Lung (tissue), 12 donors: Measurements from ENCODE around the gene SHPK. TPM values are rescaled to one million over a fixed set of nuclear protein-coding genes. Genes with fewer than 3 reads are reported as not detected.
A peak's percentile ranks its signal among the peaks of the same experiment; 100 is the strongest.

Experiments used
- ATAC-seq: fragments of 200-7000 bp; cut with Tn5 transposase; one replicate; pipeline ENCODE4 v1.9.1; 2020; ENCODE audit warnings: moderate number of reproducible peaks; ENCODE audit not compliant: insufficient read depth, low FRiP score
- DNase-seq, 3 donors: peaks; one replicate each; pipeline ENCODE4 v3.0.0-alpha.2; 2013 to 2017
- H3K27ac ChIP-seq, 2 donors: one replicate each; pipeline ENCODE4 v1.5.1; 2013; ENCODE audit warnings: mild to moderate bottlenecking in 2 of 2, moderate library complexity in 2 of 2, control low read depth in 1 of 2, inconsistent platforms in 1 of 2, low read depth in 1 of 2, low read length in 1 of 2
- H3K27me3 ChIP-seq, 3 donors: one replicate each; pipeline ENCODE4 v1.5.1; 2013; ENCODE audit warnings: low read length in 2 of 3; ENCODE audit not compliant: control insufficient read depth in 3 of 3, insufficient read depth in 3 of 3
- H3K36me3 ChIP-seq, 4 donors: one replicate each; pipeline ENCODE4 v1.5.1; 2013; ENCODE audit warnings: low read length in 4 of 4, mild to moderate bottlenecking in 1 of 4, moderate library complexity in 1 of 4; ENCODE audit not compliant: control insufficient read depth in 4 of 4, insufficient read depth in 4 of 4
- H3K4me1 ChIP-seq, 5 donors: one replicate each; pipeline ENCODE4 v1.5.1; 2013; ENCODE audit warnings: low read length in 5 of 5, mild to moderate bottlenecking in 2 of 5, moderate library complexity in 1 of 5; ENCODE audit not compliant: control insufficient read depth in 5 of 5, insufficient read depth in 5 of 5
- H3K4me3 ChIP-seq: one replicate; pipeline ENCODE4 v1.5.1; 2013; ENCODE audit warnings: mild to moderate bottlenecking, control low read depth, moderate library complexity
- H3K9ac ChIP-seq, 2 donors: one replicate each; pipeline ENCODE4 v1.5.1; 2013; ENCODE audit warnings: low read length in 2 of 2, control low read depth in 1 of 2; ENCODE audit not compliant: insufficient read depth in 1 of 2
- H3K9me3 ChIP-seq, 4 donors: one replicate each; pipeline ENCODE4 v1.5.1; 2013; ENCODE audit warnings: low read length in 3 of 4, mild to moderate bottlenecking in 1 of 4, moderate library complexity in 1 of 4; ENCODE audit not compliant: control insufficient read depth in 4 of 4, insufficient read depth in 3 of 4
- WGBS, 2 donors: extraction: QIAGEN DNeasy Blood & Tissue Kit; methylation state at CpG; one replicate each; pipeline ENCODE4 v1.1.7; 2013; 5-methylcytosine and 5-hydroxymethylcytosine counted together
- polyA plus RNA-seq, 2 donors: library from polyadenylated mRNA; stranded (reverse); fragments of 200-250 nt; gene quantifications; one replicate each; pipeline ENCODE4 v1.2.1, GENCODE V29; 2013
- total RNA-seq, 2 donors: library from RNA; depleted of rRNA in 1 of 2; stranded (reverse); fragments of >200 nt in 1 of 2; gene quantifications; one replicate each; pipeline ENCODE4 v1.2.1, GENCODE V29; 2014 to 2021
- TF ChIP-seq, protein P1 (sequence below): IDR thresholded peaks from 2 replicates; pipeline ENCODE4 v1.5.1; 2012; ENCODE audit warnings: mild to moderate bottlenecking; ENCODE audit errors: control extremely low read depth, extremely low read depth
- donor health status: control.
- donor health status: control.
- donor health status: Bipolar disorder and iron deficiency.
- donor health status: healthy.
- donor health status: DM: yes; HTN: yes; CAD: no.

Gene SHPK
- total and polyA plus RNA-seq, 4 donors, result 4.9 to 16.8 (median 11.3) TPM

DNA sequence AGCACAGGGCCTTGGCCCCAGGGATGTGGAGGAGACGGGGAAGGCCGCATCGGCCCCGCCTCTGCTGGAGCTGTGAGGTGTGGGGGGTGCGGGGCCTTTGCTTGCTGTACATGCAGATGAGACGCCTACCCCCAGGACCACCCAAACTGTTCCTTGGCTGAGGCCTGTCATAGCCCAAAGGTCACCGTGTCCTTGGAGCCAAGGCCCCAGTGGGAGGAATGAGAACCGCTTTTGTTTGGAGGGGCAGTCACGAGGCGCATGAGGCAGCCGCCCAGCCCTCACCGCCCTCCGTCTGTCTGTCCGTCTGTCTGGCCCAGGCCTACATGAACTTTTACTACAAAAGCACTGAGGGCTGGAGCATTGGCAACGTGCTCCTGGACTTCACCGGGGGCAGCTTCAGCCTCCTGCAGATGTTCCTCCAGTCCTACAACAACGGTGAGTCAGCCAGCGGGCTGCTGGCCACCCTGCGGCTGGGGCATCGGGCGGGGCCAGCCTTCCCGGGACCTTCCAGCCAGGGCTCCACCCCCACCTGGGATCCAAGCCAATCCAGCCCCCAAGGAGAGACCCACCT is 23.6 kb upstream of the SHPK start:
- ATAC-seq (peak; percentile 63), DNase-seq (peak; percentile 55 to 61 (median 61))
- Histone ChIP-seq H3K27ac (peak overlapping the region; percentile 65 to 86), H3K9ac (no peak overlapping the region), H3K4me1 (peaks cover 0 to 17% (median 0%) of the 10 kb centered on the region in 5 donors), H3K36me3 (peaks cover 5 to 43% (median 8%) of the 10 kb centered on the region in 4 donors), H3K4me3 (no peak overlapping the region), H3K9me3 (no peaks in the 10 kb centered on the region), H3K27me3 (no peaks in the 10 kb centered on the region)
- TF ChIP-seq, protein P1, sequence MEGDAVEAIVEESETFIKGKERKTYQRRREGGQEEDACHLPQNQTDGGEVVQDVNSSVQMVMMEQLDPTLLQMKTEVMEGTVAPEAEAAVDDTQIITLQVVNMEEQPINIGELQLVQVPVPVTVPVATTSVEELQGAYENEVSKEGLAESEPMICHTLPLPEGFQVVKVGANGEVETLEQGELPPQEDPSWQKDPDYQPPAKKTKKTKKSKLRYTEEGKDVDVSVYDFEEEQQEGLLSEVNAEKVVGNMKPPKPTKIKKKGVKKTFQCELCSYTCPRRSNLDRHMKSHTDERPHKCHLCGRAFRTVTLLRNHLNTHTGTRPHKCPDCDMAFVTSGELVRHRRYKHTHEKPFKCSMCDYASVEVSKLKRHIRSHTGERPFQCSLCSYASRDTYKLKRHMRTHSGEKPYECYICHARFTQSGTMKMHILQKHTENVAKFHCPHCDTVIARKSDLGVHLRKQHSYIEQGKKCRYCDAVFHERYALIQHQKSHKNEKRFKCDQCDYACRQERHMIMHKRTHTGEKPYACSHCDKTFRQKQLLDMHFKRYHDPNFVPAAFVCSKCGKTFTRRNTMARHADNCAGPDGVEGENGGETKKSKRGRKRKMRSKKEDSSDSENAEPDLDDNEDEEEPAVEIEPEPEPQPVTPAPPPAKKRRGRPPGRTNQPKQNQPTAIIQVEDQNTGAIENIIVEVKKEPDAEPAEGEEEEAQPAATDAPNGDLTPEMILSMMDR, result no peak
- WGBS, 2 donors, result 73 to 80% methylated on average over 22 of the region's 22 CpGs

DNA sequence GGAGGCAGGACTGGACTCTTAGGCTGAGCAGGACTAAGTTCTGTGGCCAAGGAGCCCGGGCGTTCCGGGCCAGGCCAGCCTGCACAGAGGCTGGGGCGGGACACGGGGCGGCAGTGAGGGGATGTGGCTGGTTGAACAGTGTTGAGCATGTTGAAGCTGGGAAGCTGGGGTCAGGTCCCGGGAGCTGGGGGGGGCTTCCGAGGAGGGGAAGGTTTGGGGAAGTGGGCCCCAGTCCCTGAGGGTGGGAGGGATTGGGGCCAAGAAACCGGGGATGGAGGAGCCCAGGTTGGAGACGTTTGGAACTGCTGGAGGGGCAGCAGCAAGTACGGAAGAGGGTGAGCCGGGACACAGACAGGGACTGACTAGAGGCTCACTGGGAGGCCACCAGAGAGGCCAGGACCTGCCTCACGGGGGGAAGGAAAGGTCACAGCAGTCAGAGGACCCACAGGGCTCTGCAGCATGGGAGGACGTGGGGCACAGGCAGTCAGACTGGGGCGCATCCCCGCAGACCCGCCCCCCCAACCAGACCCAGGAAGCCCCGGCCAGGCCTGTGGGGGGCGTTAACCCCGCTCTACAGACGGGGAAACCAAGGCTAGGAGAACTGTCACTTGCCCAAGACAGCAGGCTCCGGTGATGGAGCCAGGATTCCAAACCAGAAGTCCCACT is 22.9 kb upstream of the SHPK start:
- H3K9me3 ChIP-seq, result no peaks in the 10 kb centered on the region
- H3K4me1 ChIP-seq, result peaks cover 0 to 17% (median 0%) of the 10 kb centered on the region in 5 donors
- H3K9ac ChIP-seq, result no peak overlapping the region
- no peaks in the 10 kb centered on the region for H3K27me3 ChIP-seq
- 75 to 83% methylated on average over 22 of the region's 22 CpGs for WGBS, 2 donors
- H3K27ac ChIP-seq, result peak overlapping the region; percentile 65 to 86
- no peak for ATAC-seq
- peaks cover 3 to 37% (median 5%) of the 10 kb centered on the region in 4 donors for H3K36me3 ChIP-seq
- no peak overlapping the region for H3K4me3 ChIP-seq
- TF ChIP-seq, protein P1, result no peak
- DNase-seq, result peak in 1 of 3 donors; percentile 28

DNA sequence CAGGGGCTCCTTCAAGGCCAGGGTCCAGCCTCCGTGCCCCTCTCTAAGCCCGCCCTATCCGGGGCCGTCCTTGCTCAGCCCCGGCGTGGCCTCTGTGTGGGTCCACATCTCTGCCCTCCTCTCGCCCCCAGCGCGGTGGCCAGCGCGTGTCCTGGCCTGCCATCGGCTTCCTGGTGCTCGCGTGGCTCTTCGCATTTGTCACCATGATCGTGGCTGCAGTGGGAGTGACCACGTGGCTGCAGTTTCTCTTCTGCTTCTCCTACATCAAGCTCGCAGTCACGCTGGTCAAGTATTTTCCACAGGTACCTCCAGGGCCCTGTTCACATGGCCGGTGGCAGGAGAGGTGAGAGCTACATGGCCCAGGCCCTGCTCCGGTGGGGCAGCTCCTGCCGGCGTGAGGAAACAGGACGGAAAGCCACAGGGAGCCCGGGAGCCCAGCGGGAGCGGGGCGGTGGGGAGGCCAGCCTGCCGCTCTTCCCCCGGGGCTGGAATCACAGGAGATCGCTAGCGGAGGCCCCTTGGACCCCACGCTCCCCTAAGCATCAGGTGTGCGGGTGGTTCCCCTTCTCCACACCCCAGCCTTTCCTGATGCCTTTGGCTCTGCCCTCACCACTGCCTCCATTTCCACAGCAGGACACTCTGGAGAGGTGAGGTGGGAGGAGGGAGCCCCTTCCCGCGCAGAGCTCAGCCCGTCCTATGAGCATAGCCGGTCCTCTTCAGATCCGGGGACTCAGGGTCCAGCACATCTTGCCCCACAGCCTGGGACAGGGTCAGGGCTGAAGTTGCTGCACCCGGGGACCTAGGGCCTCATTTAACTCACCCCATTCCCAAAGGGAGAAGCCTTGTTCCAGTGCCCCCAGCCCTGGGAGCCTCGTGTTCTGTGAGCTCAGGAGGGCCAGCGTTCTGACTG is 22.1 kb upstream of the SHPK start:
- DNase-seq (no peak), ATAC-seq (no peak)
- 87 to 88% methylated on average over 42 of the region's 42 CpGs for WGBS, 2 donors
- TF ChIP-seq, protein P1, result no peak
- Histone ChIP-seq H3K27me3 (no peaks in the 10 kb centered on the region), H3K4me1 (peaks cover 0 to 17% (median 0%) of the 10 kb centered on the region in 5 donors), H3K9me3 (no peaks in the 10 kb centered on the region), H3K9ac (no peak overlapping the region), H3K36me3 (peaks cover 0 to 29% (median 4%) of the 10 kb centered on the region in 4 donors), H3K27ac (peak overlapping the region in 1 of 2 donors; percentile 65), H3K4me3 (no peak overlapping the region)
